Thoracic aorta (tissue), 2 donors: ENCODE data around the gene THBS3. TPM values are rescaled to one million over a fixed set of nuclear protein-coding genes. Genes with fewer than 3 reads are reported as not detected.

ENCODE experiments used
- ATAC-seq: fragments of 150-250 bp; one replicate; pipeline ENCODE4 v1.8.0; 2017; ENCODE audit warnings: low read depth; ENCODE audit not compliant: insufficient number of reproducible peaks, low FRiP score
- DNase-seq: peaks from one replicate; pipeline ENCODE4 v3.0.0-alpha.2; 2020; ENCODE audit warnings: low spot score
- H3K27ac ChIP-seq, 2 donors: fragments of 200-600 bp; sonication (generic); 1 replicate in 1 of 2; 2 replicates in 1 of 2; pipeline ENCODE4 v1.5.1; 2016; ENCODE audit warnings: mild to moderate bottlenecking in 2 of 2, moderate library complexity in 2 of 2
- H3K27me3 ChIP-seq: fragments of 200-600 bp; sonication (generic); replicated peaks from 2 replicates; pipeline ENCODE4 v1.6.0; 2016; ENCODE audit warnings: mild to moderate bottlenecking; ENCODE audit not compliant: insufficient read depth
- H3K36me3 ChIP-seq: fragments of 200-600 bp; sonication (generic); one replicate; pipeline ENCODE4 v1.5.1; 2016
- H3K4me1 ChIP-seq, 2 donors: fragments of 200-600 bp; sonication (generic); 1 replicate in 1 of 2; 2 replicates in 1 of 2; pipeline versions ENCODE4 v1.5.1 to v1.6.0; 2016; ENCODE audit warnings: low read depth in 2 of 2, mild to moderate bottlenecking in 1 of 2; ENCODE audit not compliant: control insufficient read depth in 1 of 2
- H3K4me3 ChIP-seq: fragments of 200-600 bp; sonication (generic); 2 replicates; pipeline ENCODE4 v1.5.1; 2016; ENCODE audit warnings: mild to moderate bottlenecking
- H3K9me3 ChIP-seq: fragments of 200-600 bp; sonication (generic); 2 replicates; pipeline ENCODE4 v1.5.1; 2016
- total RNA-seq, 2 donors: library from RNA; depleted of rRNA; stranded (reverse); fragments of >200 nt; gene quantifications; one replicate each; pipeline versions ENCODE4 v1.1.0 to v1.2.3, GENCODE V29; 2016
- TF ChIP-seq, protein P1 (sequence below): fragments of 200-600 bp; sonication (generic); IDR thresholded peaks from one replicate; pipeline ENCODE4 v1.5.1; 2019; ENCODE audit warnings: antibody characterized with exemption

THBS3 gene
- total RNA-seq, 2 donors from 2014 or later, result 45.3 to 81.6 TPM

DNA sequence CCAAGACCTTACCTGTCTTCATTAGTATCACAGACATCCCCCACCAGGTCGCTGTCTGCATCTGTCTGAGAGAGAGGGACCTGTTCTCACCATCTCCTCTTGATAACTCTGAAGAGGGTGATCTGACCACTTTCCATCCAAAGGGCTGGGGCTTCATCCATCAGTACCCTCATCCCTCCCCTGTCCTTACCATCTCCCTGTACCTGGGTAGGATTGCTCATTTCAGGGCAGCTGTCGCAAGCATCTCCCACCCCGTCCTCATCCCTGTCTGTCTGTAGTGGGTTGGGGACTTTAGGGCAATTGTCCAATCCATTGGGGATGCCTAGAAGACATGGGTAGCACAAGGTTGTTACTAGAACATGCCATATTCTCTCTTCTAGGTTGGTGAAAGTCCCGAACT, 7.9 kb downstream of the THBS3 start:
- no peaks in the 10 kb centered on the region for H3K27me3 ChIP-seq
- H3K36me3 ChIP-seq, result peaks cover 9% of the 10 kb centered on the region
- H3K9me3 ChIP-seq, result no peaks in the 10 kb centered on the region
- ATAC-seq (no peak), DNase-seq (no peak)
- no peak overlapping the region for H3K27ac ChIP-seq
- peaks cover 0 to 8% of the 10 kb centered on the region in 2 donors for H3K4me1 ChIP-seq
- H3K4me3 ChIP-seq, result no peak overlapping the region
- TF ChIP-seq, protein P1, sequence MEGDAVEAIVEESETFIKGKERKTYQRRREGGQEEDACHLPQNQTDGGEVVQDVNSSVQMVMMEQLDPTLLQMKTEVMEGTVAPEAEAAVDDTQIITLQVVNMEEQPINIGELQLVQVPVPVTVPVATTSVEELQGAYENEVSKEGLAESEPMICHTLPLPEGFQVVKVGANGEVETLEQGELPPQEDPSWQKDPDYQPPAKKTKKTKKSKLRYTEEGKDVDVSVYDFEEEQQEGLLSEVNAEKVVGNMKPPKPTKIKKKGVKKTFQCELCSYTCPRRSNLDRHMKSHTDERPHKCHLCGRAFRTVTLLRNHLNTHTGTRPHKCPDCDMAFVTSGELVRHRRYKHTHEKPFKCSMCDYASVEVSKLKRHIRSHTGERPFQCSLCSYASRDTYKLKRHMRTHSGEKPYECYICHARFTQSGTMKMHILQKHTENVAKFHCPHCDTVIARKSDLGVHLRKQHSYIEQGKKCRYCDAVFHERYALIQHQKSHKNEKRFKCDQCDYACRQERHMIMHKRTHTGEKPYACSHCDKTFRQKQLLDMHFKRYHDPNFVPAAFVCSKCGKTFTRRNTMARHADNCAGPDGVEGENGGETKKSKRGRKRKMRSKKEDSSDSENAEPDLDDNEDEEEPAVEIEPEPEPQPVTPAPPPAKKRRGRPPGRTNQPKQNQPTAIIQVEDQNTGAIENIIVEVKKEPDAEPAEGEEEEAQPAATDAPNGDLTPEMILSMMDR, result no peak

DNA sequence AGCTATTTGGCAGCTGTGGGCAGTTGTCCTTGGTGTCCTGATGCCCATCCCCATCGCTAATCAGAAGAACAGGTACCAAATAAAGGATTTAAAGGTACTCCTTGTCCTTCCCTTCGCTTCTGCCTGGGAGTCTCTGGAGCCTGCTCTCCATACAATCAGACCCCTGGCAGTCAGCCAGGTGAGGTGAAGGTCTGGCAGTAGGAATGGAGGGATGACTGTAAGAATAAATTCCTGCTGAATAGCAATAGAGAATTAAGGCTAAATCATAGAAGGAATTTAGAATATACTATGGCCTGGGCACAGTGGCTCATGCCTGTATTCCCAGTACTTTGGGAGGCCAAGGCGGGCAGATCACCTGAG, 9.2 kb downstream of the THBS3 start:
- no peaks in the 10 kb centered on the region for H3K27me3 ChIP-seq
- no peaks in the 10 kb centered on the region for H3K9me3 ChIP-seq
- no peak overlapping the region for H3K4me3 ChIP-seq
- ATAC-seq (no peak), DNase-seq (no peak)
- no peak overlapping the region for H3K27ac ChIP-seq
- TF ChIP-seq, protein P1, result no peak
- H3K36me3 ChIP-seq, result peaks cover 9% of the 10 kb centered on the region
- peaks cover 3 to 19% of the 10 kb centered on the region in 2 donors for H3K4me1 ChIP-seq

DNA sequence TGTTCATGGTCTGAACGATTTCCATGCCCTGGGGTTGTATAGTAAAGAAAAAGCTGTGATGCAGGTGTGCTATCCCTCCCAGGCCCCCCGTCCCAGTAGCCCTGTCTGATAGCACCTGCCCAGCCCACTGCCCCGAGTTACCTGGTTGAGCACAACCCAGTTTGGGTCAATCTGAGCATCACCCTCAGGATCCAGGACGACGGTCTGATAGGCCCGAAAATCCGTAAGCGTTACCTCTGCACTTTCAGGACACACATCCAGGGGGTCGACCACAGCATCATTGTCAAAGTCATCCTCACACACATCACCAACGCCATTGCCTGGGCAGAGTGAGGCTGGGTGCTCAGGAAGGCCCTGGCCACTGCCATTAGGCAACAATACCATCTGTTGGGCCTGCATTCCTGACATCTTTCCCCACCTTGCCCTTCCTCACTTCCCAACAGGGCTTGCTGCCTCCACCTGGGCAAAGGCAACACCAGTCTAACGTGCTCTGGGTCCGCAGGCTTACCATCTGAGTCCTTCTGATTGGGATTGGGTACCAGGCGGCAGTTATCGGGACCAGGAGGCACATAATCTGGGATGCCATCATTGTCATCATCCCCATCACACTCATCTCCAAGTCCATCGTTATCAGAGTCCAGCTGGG, 9.7 kb downstream of the THBS3 start:
- DNase-seq, result no peak
- H3K9me3 ChIP-seq, result no peaks in the 10 kb centered on the region
- H3K27me3 ChIP-seq, result no peaks in the 10 kb centered on the region
- no peak overlapping the region for H3K4me3 ChIP-seq
- H3K27ac ChIP-seq, result no peak overlapping the region
- peaks cover 5 to 24% of the 10 kb centered on the region in 2 donors for H3K4me1 ChIP-seq
- peaks cover 9% of the 10 kb centered on the region for H3K36me3 ChIP-seq
- TF ChIP-seq, protein P1, result no peak
- ATAC-seq, result no peak

DNA sequence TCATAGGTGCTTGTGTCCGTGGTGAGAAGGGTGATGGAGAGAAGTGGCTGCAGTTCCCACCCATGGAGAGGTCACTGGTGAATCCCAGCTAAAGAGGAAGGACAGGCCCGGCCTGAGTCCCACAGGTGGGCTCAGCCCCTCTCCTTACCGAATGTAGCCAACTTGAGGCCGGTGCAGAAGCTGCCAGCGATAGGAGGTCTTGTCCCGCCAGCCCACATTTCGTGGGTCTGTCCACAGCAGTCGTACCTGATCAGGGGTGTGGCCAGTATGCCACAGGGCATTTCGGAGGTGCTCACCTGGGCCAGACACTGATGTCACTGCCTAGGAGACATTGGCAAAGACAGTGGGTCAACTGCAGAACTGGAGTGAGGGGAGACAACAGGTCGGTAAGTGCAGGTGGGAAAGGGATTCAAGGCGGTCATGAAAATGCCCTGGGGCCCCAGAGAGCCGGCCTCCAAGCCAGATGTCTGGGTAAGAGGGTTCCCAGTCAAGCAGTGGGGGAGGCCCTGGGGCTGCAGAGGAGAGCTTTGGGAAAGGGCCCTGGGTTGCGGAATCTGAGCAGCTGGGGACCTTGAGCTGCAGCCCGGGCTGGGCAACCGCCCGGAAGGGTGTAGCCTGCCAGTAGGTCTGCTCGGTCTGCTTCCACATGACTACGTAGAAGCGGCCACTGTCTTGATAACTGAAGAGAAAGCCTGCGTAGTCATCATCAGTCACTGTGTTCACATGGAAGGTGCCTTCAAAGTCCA, 10.6 kb downstream of the THBS3 start:
- peaks cover 6 to 25% of the 10 kb centered on the region in 2 donors for H3K4me1 ChIP-seq

More for the DNA sequence above, 10.6 kb downstream of the THBS3 start:
- Histone ChIP-seq H3K4me3 (no peak overlapping the region), H3K27me3 (no peaks in the 10 kb centered on the region), H3K27ac (no peak overlapping the region), H3K9me3 (no peaks in the 10 kb centered on the region), H3K36me3 (peaks cover 9% of the 10 kb centered on the region)
- TF ChIP-seq, protein P1, result no peak
- ATAC-seq, result no peak
- DNase-seq, result no peak
